ENCODE measurements around the gene ALPK3.

Gene ALPK3, protein sequence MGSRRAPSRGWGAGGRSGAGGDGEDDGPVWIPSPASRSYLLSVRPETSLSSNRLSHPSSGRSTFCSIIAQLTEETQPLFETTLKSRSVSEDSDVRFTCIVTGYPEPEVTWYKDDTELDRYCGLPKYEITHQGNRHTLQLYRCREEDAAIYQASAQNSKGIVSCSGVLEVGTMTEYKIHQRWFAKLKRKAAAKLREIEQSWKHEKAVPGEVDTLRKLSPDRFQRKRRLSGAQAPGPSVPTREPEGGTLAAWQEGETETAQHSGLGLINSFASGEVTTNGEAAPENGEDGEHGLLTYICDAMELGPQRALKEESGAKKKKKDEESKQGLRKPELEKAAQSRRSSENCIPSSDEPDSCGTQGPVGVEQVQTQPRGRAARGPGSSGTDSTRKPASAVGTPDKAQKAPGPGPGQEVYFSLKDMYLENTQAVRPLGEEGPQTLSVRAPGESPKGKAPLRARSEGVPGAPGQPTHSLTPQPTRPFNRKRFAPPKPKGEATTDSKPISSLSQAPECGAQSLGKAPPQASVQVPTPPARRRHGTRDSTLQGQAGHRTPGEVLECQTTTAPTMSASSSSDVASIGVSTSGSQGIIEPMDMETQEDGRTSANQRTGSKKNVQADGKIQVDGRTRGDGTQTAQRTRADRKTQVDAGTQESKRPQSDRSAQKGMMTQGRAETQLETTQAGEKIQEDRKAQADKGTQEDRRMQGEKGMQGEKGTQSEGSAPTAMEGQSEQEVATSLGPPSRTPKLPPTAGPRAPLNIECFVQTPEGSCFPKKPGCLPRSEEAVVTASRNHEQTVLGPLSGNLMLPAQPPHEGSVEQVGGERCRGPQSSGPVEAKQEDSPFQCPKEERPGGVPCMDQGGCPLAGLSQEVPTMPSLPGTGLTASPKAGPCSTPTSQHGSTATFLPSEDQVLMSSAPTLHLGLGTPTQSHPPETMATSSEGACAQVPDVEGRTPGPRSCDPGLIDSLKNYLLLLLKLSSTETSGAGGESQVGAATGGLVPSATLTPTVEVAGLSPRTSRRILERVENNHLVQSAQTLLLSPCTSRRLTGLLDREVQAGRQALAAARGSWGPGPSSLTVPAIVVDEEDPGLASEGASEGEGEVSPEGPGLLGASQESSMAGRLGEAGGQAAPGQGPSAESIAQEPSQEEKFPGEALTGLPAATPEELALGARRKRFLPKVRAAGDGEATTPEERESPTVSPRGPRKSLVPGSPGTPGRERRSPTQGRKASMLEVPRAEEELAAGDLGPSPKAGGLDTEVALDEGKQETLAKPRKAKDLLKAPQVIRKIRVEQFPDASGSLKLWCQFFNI (N-terminal part only)

DNA sequence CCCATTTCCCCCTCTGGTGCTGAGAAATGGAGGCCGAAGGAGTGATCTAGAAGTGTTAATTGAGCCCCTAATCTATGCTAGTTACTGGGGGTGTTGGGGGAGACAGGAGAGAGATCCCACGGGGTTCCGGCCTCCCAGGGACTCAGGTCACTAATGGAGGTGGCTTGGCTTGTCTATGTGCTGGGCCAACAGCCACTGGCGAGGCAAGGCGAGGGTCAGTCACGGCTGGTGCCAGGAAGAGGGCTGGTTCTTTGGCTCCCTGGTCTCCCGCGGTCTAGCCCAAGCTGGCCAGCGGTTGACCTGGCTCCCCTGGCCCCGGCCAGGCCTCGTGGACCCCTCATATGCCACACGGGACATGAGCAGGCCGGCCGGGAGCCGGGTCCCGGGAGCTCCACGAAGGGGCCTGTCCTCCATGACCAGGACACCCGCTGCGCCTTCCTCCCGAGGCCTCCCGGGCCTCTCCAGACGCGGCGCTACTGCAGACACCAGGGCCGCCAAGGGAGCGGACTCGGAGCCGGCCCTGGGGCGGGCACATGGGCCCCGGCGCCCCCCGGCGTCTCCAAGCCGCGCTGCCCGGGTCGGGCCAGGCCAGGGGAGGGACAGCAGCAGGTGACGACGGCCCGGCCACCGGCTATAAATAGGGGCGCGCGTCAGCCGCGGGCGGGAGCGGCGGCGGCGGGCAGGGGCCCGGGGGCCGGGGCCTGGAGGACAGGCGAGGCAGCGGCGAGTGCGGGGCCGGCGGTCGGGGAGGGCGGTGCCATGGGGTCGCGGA is at the start of gene ALPK3:
ALPK3 (plus strand) TSS at position 663 of the 772 bp plus-strand sequence; CDS start at position 760, 97 bp downstream.
- no peak for DNase-seq (ENCODE audit: low read depth, low spot score)

DNA sequence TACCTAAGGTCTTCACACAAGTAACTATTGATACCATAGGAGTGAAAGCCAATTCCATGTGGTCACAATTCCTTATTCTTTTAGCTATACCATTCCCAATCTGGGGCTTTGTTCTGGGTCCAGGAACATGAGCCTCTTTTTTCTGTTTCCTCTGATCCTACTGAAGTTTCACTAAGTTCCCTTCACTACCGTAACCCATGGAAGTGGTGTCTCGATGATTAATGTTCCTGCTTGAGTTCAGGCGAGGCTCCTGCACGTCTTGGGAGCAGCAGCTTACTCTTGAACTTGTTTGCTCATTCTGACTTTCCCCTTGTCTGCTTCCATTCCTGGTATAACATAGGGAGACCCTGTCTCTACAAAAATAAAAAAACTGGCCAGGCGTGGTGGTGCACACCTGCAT is 45.1 kb upstream of the ALPK3 start:
- DNase-seq (ENCODE audit: low read depth, low spot score) = no peak

DNA sequence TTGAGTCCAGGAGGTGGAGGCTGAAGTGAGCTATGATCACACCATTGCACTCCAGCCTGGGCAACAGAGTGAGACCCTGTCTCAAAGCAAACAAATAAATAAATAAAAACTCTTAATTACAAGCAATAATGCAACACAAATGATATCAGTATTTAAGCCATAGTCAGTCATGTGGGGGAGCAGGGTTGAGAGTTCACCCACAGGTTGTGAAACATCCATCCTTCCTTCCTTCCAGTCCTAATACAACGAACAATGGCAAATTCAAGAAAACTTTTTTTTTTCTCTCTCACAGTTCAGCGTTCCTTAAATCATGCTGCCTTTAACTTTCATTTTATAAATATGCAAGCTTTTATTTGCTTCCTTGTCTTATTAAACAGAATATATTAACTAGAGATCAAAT is 44.7 kb upstream of the ALPK3 start:
- DNase-seq (ENCODE audit: low read depth, low spot score) = no peak

DNA sequence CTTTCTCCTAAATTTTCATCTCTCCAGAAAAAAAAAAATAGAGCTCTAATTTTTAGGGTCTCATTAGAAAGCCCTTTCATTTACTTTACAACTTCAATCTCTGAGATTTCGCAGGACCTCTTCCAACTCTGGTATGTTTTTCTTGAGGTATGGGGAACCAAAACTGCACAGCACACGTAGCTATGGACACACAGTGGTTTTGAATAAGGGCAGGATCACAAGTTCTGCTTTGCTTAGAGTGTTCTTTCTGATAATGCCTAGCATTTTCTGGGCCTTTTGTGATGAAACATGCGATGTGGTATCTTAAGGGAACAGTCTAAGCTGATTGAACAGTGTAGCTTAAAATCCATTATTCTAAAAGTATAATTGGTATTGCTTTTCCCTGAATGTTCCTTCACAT is 43.4 kb upstream of the ALPK3 start:
- no peak for DNase-seq (ENCODE audit: low read depth, low spot score)

DNA sequence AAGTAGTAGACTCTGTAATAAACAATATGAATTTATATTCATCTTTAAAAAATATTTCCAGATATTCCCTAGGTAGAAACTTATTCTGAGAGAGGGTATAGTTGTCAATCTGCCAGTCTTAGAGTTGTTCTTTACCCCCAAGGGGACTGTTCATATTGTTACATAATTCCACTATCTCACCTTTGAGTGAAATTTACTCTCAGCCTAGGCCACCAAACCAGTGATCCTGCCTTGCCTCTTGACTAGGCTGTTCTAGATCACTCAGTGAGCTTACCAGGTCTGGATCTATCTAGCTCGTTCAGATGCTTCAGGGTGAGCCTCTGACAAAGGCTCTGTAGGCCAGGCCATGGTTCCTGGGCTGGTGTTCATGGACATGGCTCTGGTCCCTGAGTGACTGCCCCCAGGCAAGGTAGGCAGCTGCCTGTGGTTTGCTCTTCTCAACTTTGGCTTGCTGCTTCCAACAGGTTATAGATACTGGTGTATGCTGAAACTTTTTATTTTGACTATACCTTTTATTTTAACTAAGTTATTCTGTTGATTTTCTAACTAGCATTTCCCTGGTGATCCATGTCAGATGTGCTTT is 41.2 kb upstream of the ALPK3 start:
- DNase-seq (ENCODE audit: low read depth, low spot score) = no peak

DNA sequence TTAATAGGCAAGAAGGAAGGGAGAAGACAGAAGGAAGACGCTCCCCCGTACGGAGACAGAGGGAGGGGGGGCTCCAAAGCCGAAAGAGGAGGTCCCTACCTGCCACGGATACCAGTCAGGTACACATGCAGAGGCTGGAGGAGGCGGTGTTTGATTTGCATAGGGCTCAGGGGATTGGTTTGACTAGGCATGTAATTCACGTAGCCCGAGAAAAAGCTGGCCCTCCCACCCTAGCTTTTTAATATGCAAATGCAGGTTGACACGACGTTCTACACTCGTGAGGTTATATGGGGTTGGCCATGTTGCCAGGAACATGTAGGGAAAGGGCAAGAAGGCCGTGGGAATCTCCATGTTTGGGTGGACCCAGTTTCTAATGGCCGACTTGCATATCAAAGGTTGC is 39.0 kb upstream of the ALPK3 start:
- DNase-seq (ENCODE audit: low read depth, low spot score) = peak; percentile 23

DNA sequence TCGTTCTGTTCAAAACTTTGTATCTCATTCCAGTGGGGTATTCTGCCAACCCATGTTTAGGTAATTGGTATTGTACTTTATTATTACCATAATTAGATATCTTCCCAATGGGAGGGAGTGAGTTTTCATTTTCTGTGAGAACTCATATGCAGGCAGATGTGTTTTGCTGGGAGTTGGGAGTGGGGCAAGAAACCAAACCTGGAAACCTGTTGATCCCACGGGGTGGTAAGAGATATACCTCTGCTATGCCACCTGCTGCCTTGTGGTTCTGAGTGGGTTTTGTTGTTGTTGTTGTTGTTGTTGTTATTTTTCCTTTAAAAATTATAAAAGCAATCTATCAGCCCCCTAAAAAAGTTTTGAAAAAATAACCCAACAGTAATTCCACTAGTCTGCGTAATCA is 36.7 kb upstream of the ALPK3 start:
- DNase-seq (ENCODE audit: low read depth, low spot score) = no peak

DNA sequence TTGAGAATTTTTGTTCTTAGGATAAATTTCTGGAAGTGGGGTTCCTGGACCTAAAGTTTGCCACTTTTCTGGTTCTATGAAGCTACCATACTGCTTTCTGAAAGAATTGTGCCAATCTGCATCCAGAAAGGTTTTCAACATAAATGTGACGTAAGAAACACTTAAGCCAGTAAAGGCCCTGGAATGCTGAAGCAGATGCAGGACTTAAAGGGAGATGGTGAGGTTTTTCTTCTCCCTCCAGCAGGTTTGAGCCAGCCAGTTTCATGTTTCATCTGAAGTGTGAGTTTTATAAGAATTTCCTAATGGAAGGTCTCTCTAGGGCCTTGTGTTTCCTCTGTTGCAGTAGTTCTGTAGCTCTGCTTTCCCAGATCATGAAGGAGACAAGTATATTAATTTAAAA is 35.7 kb upstream of the ALPK3 start:
- no peak for DNase-seq (ENCODE audit: low read depth, low spot score)

DNA sequence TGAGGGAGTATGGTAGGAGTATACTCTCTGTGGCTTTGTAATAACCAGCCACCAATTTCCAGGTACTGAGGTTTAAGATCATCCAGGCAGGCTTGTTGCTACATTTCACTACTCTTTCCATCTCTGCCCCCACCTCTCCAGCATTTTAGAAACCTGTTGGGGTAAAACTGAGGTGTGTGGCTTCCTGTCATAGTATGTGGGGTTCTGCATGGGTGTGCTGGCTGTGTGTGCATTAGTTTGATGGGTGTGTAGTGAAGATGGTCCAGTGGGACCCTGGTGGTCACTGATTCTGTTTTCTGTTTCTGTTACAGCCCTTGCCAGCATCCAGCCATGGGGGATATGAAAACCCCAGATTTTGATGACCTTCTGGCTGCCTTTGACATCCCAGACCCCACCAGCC is 34.8 kb upstream of the ALPK3 start:
- DNase-seq (ENCODE audit: low read depth, low spot score) = no peak

DNA sequence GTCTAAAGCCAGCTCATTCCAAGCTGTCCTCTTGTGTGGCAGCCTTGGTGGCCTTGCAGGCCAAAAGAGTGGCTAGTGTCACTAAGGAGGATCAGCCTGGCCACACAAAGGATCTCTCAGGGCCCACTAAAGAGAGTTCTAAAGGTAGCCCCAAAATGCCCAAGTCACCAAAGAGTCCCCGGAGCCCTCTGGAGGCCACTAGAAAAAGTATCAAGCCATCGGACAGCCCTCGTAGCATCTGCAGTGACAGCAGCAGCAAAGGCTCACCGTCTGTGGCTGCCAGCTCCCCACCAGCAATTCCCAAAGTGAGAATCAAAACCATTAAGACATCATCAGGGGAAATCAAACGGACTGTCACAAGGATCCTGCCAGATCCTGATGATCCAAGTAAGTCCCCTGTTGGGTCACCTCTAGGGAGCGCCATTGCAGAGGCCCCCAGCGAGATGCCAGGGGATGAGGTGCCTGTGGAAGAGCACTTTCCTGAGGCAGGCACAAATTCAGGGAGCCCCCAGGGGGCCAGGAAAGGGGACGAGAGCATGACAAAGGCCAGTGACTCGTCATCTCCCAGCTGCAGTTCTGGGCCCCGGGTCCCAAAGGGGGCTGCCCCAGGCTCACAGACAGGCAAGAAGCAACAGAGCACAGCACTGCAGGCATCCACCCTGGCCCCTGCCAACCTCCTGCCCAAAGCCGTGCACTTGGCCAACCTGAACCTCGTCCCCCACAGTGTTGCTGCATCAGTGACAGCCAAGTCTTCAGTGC is 33.5 kb upstream of the ALPK3 start:
- DNase-seq (ENCODE audit: low read depth, low spot score) = peak; percentile 33

DNA sequence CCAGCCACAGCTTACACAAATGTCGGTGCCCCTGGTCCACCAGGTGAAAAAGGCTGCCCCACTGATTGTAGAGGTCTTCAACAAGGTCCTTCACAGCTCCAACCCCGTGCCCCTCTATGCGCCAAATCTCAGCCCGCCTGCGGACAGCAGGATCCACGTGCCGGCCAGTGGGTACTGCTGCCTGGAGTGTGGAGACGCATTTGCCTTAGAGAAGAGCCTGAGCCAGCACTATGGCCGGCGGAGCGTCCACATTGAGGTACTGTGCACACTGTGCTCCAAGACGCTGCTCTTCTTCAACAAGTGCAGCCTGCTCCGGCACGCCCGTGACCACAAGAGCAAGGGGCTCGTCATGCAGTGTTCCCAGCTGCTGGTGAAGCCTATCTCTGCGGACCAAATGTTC is 32.9 kb upstream of the ALPK3 start:
- no peak for DNase-seq (ENCODE audit: low read depth, low spot score)

DNA sequence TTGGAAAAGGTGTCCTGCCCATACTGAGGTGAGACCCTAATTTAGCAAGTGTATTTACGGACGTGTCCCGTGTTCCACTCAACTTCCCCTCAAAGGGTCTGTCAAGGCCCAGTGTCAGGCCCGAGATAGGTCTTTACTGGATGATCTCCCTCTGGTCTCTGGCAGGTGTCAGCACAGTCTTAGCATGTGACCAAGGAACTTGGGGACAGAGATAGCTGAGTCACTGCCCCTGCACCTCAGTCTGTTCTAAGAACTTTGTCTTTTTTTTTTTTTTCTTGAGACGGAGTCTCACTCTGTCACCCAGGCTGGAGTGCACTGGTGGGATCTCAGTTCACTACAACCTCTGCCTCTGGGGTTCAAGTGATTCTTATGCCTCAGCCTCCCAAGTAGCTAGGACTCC is 32.1 kb upstream of the ALPK3 start:
- DNase-seq (ENCODE audit: low read depth, low spot score) = no peak

DNA sequence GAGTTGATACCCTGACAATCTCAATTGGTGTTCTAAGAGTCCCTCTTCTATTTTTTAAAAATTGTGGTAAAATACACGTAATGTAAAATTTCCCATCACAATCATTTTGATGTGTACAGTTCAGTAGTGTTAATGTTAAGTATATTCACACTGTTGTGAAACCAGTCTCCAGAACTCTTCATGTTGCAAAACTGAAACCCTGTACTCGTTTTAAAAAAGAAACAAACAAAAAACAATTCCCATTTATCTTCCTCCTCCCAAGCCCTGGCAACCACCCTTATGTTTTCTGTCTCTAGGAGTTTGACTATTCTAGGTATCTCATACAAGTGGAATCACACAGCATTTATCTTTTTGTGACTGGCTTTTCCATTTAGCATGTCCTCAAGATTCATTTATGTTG is 28.7 kb upstream of the ALPK3 start:
- DNase-seq (ENCODE audit: low read depth, low spot score) = no peak

DNA sequence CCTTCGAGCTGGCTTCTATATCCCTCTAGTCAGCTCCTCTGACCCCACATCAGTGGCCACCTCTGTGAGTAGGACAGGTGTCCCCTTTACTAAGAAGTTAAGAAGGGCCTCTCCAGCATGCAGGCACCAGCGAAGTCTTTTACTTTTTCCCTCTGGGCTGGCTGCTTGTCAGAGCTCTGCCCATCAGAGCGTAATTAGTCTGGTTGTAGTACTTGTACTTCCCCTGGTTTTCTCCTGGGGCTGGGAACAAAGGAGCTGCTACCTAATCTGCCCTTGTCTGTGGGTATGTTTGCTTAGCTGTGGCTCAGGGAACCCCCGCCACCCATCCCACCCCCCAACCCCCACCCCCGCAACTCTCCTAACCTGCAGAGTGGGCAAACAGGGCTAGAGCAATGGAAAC is 27.4 kb upstream of the ALPK3 start:
- DNase-seq (ENCODE audit: low read depth, low spot score) = no peak

DNA sequence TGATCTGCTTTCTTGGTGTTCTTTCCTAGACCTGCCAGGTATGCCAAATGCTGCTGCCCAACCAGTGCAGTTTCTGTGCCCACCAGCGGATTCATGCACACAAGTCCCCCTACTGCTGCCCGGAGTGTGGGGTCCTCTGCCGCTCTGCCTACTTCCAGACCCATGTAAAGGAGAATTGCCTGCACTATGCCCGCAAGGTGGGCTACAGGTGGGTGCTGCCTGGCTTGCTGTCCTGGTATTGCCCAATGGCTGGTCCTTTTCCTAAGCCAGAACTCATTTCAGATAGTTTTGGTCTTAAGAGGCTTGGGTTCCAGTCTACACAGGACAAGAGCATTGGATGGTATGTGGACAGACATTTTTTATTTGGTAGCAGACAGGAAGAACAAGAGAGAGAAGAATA is 26.5 kb upstream of the ALPK3 start:
- no peak for DNase-seq (ENCODE audit: low read depth, low spot score)

DNA sequence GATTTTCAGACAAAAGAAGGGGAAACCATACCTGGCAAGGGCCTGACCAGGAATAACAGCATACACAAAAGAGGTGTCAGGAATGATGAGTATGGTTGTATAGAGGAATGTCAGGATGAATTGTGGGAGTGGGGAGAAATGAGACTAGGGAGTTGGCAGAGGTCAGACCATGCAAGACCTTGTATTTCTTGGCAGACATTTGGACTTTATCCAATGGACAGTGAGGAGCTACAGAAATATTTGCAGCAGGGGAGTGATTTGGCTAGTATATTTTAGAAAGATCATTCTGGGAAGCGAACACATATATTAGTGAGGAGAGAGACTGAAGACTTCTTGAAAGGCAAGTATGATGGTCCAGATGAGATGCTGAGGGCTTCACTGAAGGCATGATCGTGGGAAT is 25.4 kb upstream of the ALPK3 start:
- DNase-seq (ENCODE audit: low read depth, low spot score) = no peak

DNA sequence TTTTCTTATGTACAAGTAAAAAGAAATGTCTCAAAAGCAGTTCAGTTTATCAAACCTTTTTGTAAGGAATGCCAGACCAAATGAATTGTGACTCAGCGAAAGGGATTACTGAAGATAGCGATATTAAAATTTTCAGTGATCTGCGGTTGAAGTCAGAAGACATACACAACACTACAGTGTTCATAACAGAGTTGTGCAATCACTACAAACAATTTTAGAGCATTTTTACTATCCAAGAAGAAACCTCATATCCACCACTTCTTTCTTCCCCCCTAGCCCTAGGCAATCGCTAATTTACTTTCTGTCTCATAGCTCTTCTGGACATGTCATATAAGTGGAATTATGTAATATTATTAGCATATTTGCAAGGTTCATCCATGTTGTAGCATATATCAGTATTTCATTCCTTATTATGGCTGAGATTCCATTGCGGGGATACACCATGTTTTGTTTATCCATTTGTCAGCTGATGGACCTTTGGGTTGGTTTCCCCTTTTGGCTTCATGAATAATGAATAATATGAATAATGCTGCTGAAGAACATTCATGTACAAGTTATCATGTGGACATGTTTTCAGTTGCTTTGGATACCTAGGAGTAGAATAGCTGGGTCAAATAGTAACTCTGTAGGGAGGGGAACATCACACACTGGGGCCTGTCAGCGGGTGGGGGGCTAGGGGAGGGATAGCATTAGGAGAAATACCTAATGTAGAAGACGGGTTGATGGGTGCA is 23.6 kb upstream of the ALPK3 start:
- DNase-seq (ENCODE audit: low read depth, low spot score) = no peak

DNA sequence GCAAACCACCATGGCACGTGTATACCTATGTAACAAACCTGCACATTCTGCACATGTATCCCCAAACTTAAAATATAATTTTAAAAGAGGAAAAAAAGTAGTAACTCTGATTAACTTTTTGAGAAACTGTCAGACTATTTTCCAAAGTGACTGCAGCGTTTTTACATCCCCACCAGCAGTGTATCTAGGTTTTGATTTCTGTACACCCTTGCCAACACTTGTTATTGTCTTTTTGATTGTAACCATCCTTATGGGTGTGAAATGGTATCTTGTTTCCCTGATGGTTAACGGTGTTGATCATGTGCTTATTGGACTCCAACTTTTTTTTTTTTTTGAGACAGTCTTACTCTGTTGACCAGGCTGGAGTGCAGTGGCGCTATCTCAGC is 23.0 kb upstream of the ALPK3 start:
- DNase-seq (ENCODE audit: low read depth, low spot score) = no peak

DNA sequence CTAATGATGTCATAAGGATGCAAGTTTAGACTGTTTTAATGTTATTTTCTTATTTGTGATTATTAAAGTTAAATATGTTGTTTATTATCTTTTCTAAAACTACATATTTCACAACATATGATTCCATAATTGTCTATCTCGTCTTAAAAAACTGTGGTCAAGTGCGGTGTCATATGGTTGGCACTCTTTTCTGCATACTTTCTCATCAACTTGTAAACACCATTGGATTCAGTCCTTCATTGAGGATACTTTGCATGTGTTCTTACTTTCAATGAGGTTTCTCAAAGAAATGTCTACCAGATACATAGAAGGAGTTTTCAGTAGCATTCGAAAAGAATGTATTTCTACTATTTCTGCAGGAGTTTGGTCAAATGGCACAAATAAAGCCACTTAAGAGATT is 22.0 kb upstream of the ALPK3 start:
- DNase-seq (ENCODE audit: low read depth, low spot score) = no peak

DNA sequence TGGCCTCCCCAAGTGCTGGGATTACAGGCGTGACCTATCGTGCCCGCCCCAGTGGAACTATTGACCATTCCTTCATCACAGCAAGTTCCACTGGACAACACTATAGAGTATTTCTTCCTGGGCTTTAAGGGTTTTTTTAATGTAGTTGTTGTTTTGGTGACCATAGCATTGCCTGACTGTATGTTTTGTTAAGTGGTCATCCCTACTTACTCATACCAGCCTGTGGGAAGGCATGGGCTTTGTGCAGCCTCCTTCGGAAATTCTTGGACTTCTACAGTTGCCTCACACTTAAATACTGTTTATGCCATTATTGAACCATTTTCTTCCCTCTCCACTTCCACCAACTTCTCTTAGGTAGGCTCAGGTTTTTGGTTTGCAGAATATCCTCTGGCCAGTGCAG is 19.9 kb upstream of the ALPK3 start:
- DNase-seq (ENCODE audit: low read depth, low spot score) = no peak

All from iPS DF 19.7 (cell line).